ENCODE data around the gene PEAR1. TPM values are rescaled to one million over a fixed set of nuclear protein-coding genes. Genes with fewer than 3 reads are reported as not detected.

Gene PEAR1
- total and polyA plus RNA-seq, 2 of the 8 experiments (the other 6 are each of a cell fraction or from before 2014, with no cell fraction given) = 0.63 to 0.71 TPM

GRCh38 chr1:156894001-156894400, 483 bp downstream of the PEAR1 start:
- DNase-seq (ENCODE audit: low read depth in 1 of 2, low spot score in 2 of 2) (no peak), FAIRE-seq (no peak)
- Histone ChIP-seq H2AK5ac (ENCODE audit: low read depth, low read length) (no peak overlapping the region), H4K5ac (ENCODE audit: insufficient read length, low read depth, low read length) (no peak overlapping the region), H3K4me1 (replicated peaks in 1 of 4; ENCODE audit: control insufficient read depth in 3 of 4, insufficient read depth in 4 of 4, low read length in 3 of 4) (peaks cover 0 to 10% (median 5%) of the 10 kb centered on the region in 4 experiments; a peak in 4 of 7 replicates), H4K91ac (replicated peaks; ENCODE audit: insufficient read length, low read length) (peak overlapping the region; percentile 77), H3K23ac (ENCODE audit: insufficient read length) (no peak overlapping the region), H4K20me1 (replicated peaks in 1 of 2; ENCODE audit: control insufficient read depth in 1 of 2, insufficient read depth in 2 of 2, low read length in 2 of 2) (no peaks in the 10 kb centered on the region), H3K79me1 (ENCODE audit: low read depth, low read length) (no peaks in the 10 kb centered on the region), H3K18ac (ENCODE audit: extremely low read depth, low read length) (0 out of 2 replicates have a peak overlapping the region, but pooled peaks have one; percentile 65), H3K36me3 (ENCODE audit: control insufficient read depth in 2 of 4, insufficient read depth in 4 of 4, low read length in 3 of 4) (no peaks in the 10 kb centered on the region), H3K27ac (ENCODE audit: low read depth, low read length) (no peak overlapping the region), H3K4me3 (ENCODE audit: extremely low read depth in 1 of 4, insufficient read depth in 2 of 4, low read depth in 3 of 4, low read length in 4 of 4) (peak overlapping the region in 3 of 4 experiments; percentile 11 to 55 (median 19); a peak in 4 of 8 replicates), H3K23me2 (ENCODE audit: low read depth, low read length) (peaks cover 2% of the 10 kb centered on the region; the same call in 1 of the 2 replicates), H3K79me2 (ENCODE audit: control insufficient read depth in 1 of 2, insufficient read depth in 2 of 2, low read length in 2 of 2) (no peaks in the 10 kb centered on the region), H2BK120ac (replicated peaks; ENCODE audit: low read depth, low read length) (no peak overlapping the region), H3K4me2 (ENCODE audit: insufficient read depth in 1 of 2, low read depth in 2 of 2, low read length in 2 of 2) (peak overlapping the region; percentile 37 to 67; a peak in 3 of 4 replicates), H3K27me3 (replicated peaks in 1 of 4; ENCODE audit: control insufficient read depth in 3 of 4, extremely low read depth in 1 of 4, insufficient read depth in 3 of 4, low read length in 3 of 4) (peaks cover 8 to 49% (median 39%) of the 10 kb centered on the region in 4 experiments), H2BK5ac (ENCODE audit: low read depth, low read length) (no peak overlapping the region), H2BK12ac (ENCODE audit: low read depth, low read length) (0 out of 2 replicates have a peak overlapping the region, but pooled peaks have one; percentile 68), H2BK15ac (ENCODE audit: low read length) (no peak overlapping the region), H4K8ac (ENCODE audit: extremely low read depth, insufficient read depth, low read length) (peak overlapping the region; percentile 54; the same call in 1 of the 2 replicates), H2BK20ac (ENCODE audit: low read length) (no peak overlapping the region), H2AFZ (ENCODE audit: low read length) (no peak overlapping the region), H3K9me3 (ENCODE audit: insufficient read depth in 2 of 2, low read depth in 1 of 2, low read length in 1 of 2) (no peaks in the 10 kb centered on the region), H3K56ac (replicated peaks; ENCODE audit: insufficient read length, low read depth, low read length) (no peak overlapping the region), H3K9ac (replicated peaks in 1 of 4; ENCODE audit: extremely low read depth in 1 of 4, low read depth in 3 of 4, low read length in 3 of 4) (no peak overlapping the region), H3K4ac (replicated peaks; ENCODE audit: insufficient read length, low read depth, low read length) (no peak overlapping the region), H3K14ac (ENCODE audit: insufficient read length) (no peak overlapping the region)
- 34% methylated on average over 5 of the region's 5 CpGs; no CpG with 5 or more reads in 1 of the 2 experiments for WGBS, 2 experiments (ENCODE audit: extremely low coverage in 1 of 2, insufficient coverage in 1 of 2, insufficient read length in 1 of 2, insufficient replicate concordance in 2 of 2, low coverage in 1 of 2, low lambda C conversion rate in 2 of 2, missing lambda C conversion rate in 1 of 2)
- POLR2A ChIA-PET (ENCODE audit: partially characterized antibody) = interaction anchor here (1.0 to 2.3 kb wide), 4 partner anchors 28 to 168 kb away, joined by 3 to 6 read pairs (median 4); no protein-coding TSS in a partner anchor
- TF ChIP-seq POU5F1 (IDR thresholded peaks at IDR 0.05; ENCODE audit: low read depth, low read length) (no peak), SP4 (IDR thresholded peaks at IDR 0.05; ENCODE audit: low read length) (no peak), TCF12 (IDR thresholded peaks at IDR 0.05; ENCODE audit: low read depth, low read length) (no peak), CHD1 (IDR thresholded peaks at IDR 0.05; ENCODE audit: low read depth, low read length) (no peak), POLR2A (IDR thresholded peaks at IDR 0.05; ENCODE audit: control extremely low read depth in 1 of 2, low read depth in 2 of 2, low read length in 2 of 2) (no peak), KDM4A (IDR thresholded peaks at IDR 0.05; ENCODE audit: low read depth, low read length, severe bottlenecking) (no peak), HDAC6 (IDR thresholded peaks at IDR 0.05; ENCODE audit: low read depth, low read length) (no peak), TAF7 (optimal IDR thresholded peaks at IDR 0.05; ENCODE audit: borderline replicate concordance, low read depth, low read length) (no peak), CHD2 (IDR thresholded peaks at IDR 0.05; ENCODE audit: low read length) (no peak)
- CTCF ChIA-PET (ENCODE audit: partially characterized antibody) = interaction anchor here (1.0 to 31.4 kb wide), 10 partner anchors 18 to 209 kb away, joined by 3 to 719 read pairs (median 83); partner anchors contain the start of genes INSRR, LRRC71 and NTRK1
